Measurements from ENCODE around the gene MAGEA2. TPM values are rescaled to one million over a fixed set of nuclear protein-coding genes. Genes with fewer than 3 reads are reported as not detected.
"Not testable (repeated sequence)": the region's sequence is repeated elsewhere in the genome, so short reads cannot be mapped to it uniquely, and the experiment has no call there.

The MAGEA2 gene
- total RNA-seq, 1 experiment from 2014 or later: not detected

- DNase-seq (ENCODE audit: extremely low read depth, low read depth): not testable (repeated sequence)
These were observed 40.4 kb downstream of the MAGEA2 start for GRCh38 chrX:152713195-152713594.

GRCh38 chrX:152709173-152709572 is 44.5 kb downstream of the MAGEA2 start, which contains the start of gene CSAG2:
Gene CSAG2 (minus strand): TSS chrX:152709273. CDS start chrX:152709112, 161 bp downstream.
- not testable (repeated sequence) for DNase-seq (ENCODE audit: extremely low read depth, low read depth)

- not testable (repeated sequence) for DNase-seq (ENCODE audit: extremely low read depth, low read depth)
These were observed 47.1 kb downstream of the MAGEA2 start for GRCh38 chrX:152706500-152706899.

GRCh38 chrX:152700390-152700789 is 53.3 kb downstream of the MAGEA2 start:
- not testable (repeated sequence) for DNase-seq (ENCODE audit: extremely low read depth, low read depth)

Other genes with a start within 250 kb of the MAGEA2 start
- gene GABRQ, start 115.9 kb downstream of the MAGEA2 start, total RNA-seq (2014; rRNA removed; shearing (Covaris generic)): 0.02 and 0.06 TPM in 2 replicates
- gene MAGEA3, start 55.0 kb downstream of the MAGEA2 start, total RNA-seq (2014; rRNA removed; shearing (Covaris generic)): not detected in 2 replicates
- not detected in 2 replicates for gene CSAG2, start 44.6 kb downstream of the MAGEA2 start, total RNA-seq (2014; rRNA removed; shearing (Covaris generic))
- not detected in 2 replicates for gene MAGEA2B, start 39.2 kb downstream of the MAGEA2 start, total RNA-seq (2014; rRNA removed; shearing (Covaris generic))
- gene CSAG1, start 20.1 kb downstream of the MAGEA2 start, total RNA-seq (2014; rRNA removed; shearing (Covaris generic)): not detected in 2 replicates
- gene MAGEA12, start 20.1 kb downstream of the MAGEA2 start, total RNA-seq (2014; rRNA removed; shearing (Covaris generic)): not detected in 2 replicates
- not detected in 2 replicates for gene CSAG3, start 5.4 kb upstream of the MAGEA2 start, total RNA-seq (2014; rRNA removed; shearing (Covaris generic))
- not detected in 2 replicates for gene MAGEA6, start 15.8 kb upstream of the MAGEA2 start, total RNA-seq (2014; rRNA removed; shearing (Covaris generic))
- gene CETN2, start 76.9 kb upstream of the MAGEA2 start, total RNA-seq (2014; rRNA removed; shearing (Covaris generic)): 31.8 and 37.7 TPM in 2 replicates
- gene NSDHL, start 77.2 kb upstream of the MAGEA2 start, total RNA-seq (2014; rRNA removed; shearing (Covaris generic)): 10.5 and 15.8 TPM in 2 replicates
- 1.3 and 1.4 TPM in 2 replicates for gene ZNF185, start 144.2 kb upstream of the MAGEA2 start, total RNA-seq (2014; rRNA removed; shearing (Covaris generic))
- gene PNMA5, start 240.3 kb upstream of the MAGEA2 start, total RNA-seq (2014; rRNA removed; shearing (Covaris generic)): not detected in 2 replicates

Measured in NCI-H460 (cell line).